RWPE1 (cell line): ENCODE data around the gene BUD23.
"Not testable (repeated sequence)": the region's sequence is repeated elsewhere in the genome, so short reads cannot be mapped to it uniquely, and the experiment has no call there.

ENCODE experiments used
- CTCF ChIA-PET: fragments of 350-600 bp; sonication (Branson Sonifier 250); formaldehyde crosslinking; extraction: SDS; loops from one replicate; lab custom pipeline; 2021; lab: Yijun Ruan, JAX
- POLR2A ChIA-PET: fragments of 400-600 bp; formaldehyde crosslinking; extraction: SDS; loops from one replicate; lab custom pipeline; 2020; ENCODE audit warnings: antibody characterized with exemption; ENCODE audit not compliant: low non-redundant PET; lab: Yijun Ruan, JAX
- DNase-seq: peaks from one replicate; pipeline ENCODE4 v3.0.0; 2012; ENCODE audit warnings: low spot score
- H3K27ac ChIP-seq: fragments of 450-650 bp; 2 replicates; pipeline ENCODE4 v1.5.1; 2017
- TF ChIP-seq, protein P1 (sequence below): fragments of 450-650 bp; conservative IDR thresholded peaks from 2 replicates; pipeline ENCODE4 v1.5.1; 2017; ENCODE audit warnings: low read depth, mild to moderate bottlenecking

Gene BUD23

DNA sequence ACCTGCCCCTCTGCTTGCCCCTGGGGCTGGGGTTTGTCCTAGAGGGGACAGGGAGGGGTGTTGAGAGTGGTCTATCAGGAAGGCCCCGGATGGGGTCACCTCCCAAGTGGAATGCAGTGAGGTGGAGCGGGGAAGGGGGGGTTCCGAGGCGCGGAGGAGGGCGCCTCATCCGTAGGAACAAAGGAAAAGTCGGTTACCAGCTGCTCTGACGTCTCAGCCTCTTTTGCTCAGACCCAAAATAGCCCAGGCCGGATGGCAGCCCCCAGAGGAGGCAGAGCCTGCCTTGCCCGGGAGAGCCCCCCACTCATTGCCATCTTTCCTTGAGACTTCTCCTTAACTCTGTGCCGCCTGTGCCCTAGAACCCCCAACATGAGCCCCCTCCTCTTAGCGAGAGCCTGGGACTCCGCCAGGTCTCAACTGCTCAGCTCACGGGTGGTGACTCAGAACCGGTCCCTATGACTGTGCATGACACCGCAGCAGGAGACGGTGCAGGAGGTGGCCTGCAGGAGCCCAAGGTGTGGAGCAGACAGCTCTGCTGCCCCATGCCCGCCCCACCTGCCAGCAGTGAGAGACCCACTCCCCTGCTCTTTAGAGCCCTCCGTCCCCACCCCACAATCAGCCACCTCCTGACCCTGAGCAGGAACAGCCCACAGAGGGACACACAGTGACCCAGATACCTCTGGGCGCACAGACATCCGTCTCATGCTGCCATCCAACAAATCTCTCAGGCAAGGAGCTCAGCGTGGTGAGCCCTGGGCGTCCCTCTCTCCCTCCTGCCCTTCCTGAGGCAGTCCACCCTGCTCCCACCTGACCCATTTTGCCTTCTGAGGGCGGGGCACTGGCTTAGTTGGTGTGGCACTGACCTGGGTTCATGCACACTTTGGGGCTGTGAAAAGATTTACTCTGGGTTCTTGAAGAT lies 23.0 kb downstream of the BUD23 start:
- ChIA-PET POLR2A (interaction anchor here (0.6 to 0.7 kb wide), 3 partner anchors 9 to 144 kb away, joined by 3 to 6 read pairs (median 4); no protein-coding TSS in a partner anchor), CTCF (interaction anchor here (0.7 to 1.2 kb wide), 7 partner anchors 9 to 100 kb away, joined by 3 to 5 read pairs (median 3); no protein-coding TSS in a partner anchor)
- TF ChIP-seq, protein P1, sequence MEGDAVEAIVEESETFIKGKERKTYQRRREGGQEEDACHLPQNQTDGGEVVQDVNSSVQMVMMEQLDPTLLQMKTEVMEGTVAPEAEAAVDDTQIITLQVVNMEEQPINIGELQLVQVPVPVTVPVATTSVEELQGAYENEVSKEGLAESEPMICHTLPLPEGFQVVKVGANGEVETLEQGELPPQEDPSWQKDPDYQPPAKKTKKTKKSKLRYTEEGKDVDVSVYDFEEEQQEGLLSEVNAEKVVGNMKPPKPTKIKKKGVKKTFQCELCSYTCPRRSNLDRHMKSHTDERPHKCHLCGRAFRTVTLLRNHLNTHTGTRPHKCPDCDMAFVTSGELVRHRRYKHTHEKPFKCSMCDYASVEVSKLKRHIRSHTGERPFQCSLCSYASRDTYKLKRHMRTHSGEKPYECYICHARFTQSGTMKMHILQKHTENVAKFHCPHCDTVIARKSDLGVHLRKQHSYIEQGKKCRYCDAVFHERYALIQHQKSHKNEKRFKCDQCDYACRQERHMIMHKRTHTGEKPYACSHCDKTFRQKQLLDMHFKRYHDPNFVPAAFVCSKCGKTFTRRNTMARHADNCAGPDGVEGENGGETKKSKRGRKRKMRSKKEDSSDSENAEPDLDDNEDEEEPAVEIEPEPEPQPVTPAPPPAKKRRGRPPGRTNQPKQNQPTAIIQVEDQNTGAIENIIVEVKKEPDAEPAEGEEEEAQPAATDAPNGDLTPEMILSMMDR = no peak
- H3K27ac ChIP-seq = peak overlapping the region; percentile 90
- DNase-seq = peak; percentile 65

- no peak for DNase-seq
- POLR2A ChIA-PET = interaction anchor here (0.6 kb wide), 2 partner anchors 18 to 144 kb away, joined by 4 to 6 read pairs; no protein-coding TSS in a partner anchor
- peak overlapping the region; percentile 90 for H3K27ac ChIP-seq
These were observed 23.7 kb downstream of the BUD23 start for GRCh38 chr7:73707045-73707631.

DNA sequence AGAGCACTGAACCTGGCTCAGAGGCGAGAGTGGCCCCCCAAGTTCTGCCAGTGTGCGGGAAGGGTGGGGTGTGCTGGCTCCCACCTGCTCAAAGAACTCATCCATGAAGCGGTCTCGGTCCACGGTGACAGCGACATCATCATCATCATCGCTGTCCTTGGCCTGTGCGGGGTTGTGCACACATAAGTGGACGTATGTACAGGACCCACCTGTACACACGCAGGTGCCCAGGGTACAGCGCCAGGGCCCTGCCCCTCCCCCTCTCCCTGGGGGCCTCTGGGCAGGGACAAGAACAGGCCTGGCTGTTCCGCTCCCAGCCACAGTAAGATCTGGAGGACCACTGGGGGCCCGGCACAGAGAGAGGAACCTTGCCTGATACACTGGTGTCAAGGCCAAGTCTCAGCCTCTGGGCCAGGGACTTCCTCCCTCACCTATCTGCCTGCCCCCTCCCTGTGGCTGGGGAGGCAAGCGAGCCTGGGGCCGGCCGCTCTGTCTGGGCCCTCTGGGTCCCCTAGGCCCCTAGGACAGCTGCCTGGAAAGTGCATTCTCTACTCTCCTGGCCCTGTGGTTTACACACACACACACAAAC lies 25.7 kb downstream of the BUD23 start:
- peak overlapping the region; percentile 90 for H3K27ac ChIP-seq
- CTCF ChIA-PET = no interaction called here
- TF ChIP-seq, protein P1 = no peak
- DNase-seq = no peak
- POLR2A ChIA-PET = no interaction called here

More at GRCh38 chr7:73707045-73707631, 23.7 kb downstream of the BUD23 start:
- TF ChIP-seq, protein P1 = no peak
- CTCF ChIA-PET = interaction anchor here (0.7 to 1.2 kb wide), 3 partner anchors 8 to 18 kb away, joined by 3 to 5 read pairs (median 4); no protein-coding TSS in a partner anchor

DNA sequence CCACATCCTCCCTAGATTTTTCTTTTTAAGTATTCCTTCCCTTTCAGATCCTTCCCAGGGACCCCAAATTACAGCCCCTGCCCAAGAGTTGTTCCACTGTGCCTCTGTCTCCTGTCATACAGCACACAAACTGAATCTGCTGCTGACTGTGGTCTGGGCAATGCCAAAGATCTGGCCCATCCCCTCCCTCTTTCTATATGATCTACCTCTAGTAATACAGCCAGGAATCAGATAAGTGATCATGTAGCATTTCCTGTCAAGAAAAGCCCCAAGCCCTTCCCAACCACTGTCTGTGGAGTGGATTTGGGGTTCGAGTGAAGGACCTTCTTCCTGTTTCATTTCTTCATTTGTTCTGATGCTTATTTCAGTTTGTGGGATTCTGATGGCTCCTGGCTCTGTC lies 29.4 kb downstream of the BUD23 start:
- TF ChIP-seq, protein P1 = no peak
- ChIA-PET POLR2A (no interaction called here), CTCF (no interaction called here)
- no peak for DNase-seq
- H3K27ac ChIP-seq = peak overlapping the region; percentile 8; the same call in 1 of the 2 replicates

DNA sequence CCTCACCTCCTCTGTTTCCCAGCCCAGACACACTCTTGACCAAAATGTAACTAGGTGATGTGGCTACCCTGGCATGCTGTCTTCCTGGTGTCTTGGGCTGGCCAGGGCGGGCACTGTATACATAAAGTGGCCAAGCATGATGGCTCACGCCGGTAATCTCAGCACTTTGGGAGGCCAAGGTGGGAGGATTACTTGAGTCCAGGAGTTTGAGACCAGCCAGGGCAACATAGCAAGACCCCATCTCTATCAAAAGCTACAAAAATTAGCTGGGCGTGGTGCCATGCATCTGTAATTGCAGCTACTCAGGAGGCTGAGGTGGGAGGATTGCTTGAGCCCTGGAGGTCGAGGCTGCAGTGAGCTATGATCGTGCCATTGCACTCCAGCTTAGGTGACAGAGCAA lies 29.9 kb downstream of the BUD23 start:
- DNase-seq, CTCF ChIA-PET, POLR2A ChIA-PET: not testable (repeated sequence)
- H3K27ac ChIP-seq = peak overlapping the region; percentile 1

DNA sequence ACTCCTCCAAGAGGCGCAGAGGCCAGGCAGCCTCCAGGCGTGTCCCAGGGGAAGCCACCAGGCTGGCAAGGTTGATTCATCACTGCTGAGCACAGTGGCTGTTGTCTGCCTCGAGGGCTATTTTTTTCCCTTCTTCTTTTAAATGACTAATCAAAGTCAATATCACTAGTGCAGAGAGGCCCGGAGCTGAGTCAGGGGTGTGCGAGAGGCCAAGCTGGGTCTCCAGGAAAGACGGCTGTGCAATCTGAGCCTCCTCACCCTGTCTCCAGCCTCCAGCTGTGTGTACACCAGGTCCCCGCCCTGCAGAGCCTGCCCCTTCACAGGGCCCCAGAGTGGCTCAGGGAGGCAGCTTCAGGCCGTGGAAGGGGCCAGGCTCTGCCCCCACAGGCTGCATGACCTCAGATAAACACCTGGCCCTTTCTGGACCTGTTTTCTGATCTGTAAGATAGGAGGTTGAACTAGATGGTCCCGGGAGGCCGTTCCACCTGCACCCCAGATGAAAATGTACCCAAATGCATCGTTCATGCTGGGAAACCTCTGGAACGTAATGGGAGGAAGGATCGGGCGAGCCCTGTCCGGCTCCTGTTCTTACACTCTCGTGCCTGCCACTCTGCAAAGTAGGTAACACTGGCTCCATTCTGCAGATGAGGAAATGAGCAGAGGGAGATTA lies 32.4 kb downstream of the BUD23 start:
- TF ChIP-seq, protein P1 = no peak
- POLR2A ChIA-PET = interaction anchor here (0.6 kb wide), 1 partner anchor 10 kb away, joined by 3 read pairs; no protein-coding TSS in a partner anchor
- CTCF ChIA-PET = interaction anchor here (0.5 to 1.2 kb wide), 6 partner anchors 10 to 487 kb away, joined by 3 to 5 read pairs (median 4); no protein-coding TSS in a partner anchor
- peak; percentile 96 for DNase-seq
- H3K27ac ChIP-seq = peak overlapping the region; percentile 89
